Right lobe of liver (tissue), 4 donors: ENCODE measurements around the gene KSR2.

Experiments used
- POLR2A ChIP-seq: fragments of 450-650 bp; IDR thresholded peaks from one replicate; pipeline ENCODE4 v1.6.1; 2017; ENCODE audit warnings: antibody characterized with exemption, mild to moderate bottlenecking
- TF ChIP-seq, protein P1 (sequence below), 4 donors: fragments of 200-600 bp in 3 of 4; fragments of 450-650 bp in 1 of 4; IDR thresholded peaks; one replicate each; pipeline versions ENCODE4 v1.5.1 to v1.8.0; 2016 to 2022; ENCODE audit warnings: antibody characterized with exemption in 4 of 4, mild to moderate bottlenecking in 2 of 4
- donor health status: DM: no; HTN: no; CAD: no.
- donor health status: DM: no; HTN: no; CAD: no.
- donor health status: DM: no; HTN: yes; CAD: no.

DNA sequence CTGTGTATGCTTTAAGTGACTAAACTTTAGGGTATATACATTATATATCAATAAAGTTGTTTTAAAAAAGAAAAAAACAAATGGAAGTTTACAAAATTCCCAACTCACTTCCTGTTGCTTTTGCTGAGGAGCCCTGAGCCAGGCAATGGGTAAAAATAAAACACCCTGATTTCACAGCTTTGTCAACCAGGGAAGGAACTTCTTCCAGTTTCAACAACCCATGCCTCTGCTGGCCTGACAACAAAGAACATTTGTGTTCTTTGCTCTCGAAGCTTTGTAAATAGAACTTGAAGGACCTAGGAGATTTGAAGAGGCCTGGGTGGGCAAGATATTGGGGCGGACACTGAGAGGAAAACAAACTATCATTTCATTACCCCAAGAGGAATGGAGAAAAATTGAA, 466.2 kb downstream of the KSR2 start:
- TF ChIP-seq, protein P1, sequence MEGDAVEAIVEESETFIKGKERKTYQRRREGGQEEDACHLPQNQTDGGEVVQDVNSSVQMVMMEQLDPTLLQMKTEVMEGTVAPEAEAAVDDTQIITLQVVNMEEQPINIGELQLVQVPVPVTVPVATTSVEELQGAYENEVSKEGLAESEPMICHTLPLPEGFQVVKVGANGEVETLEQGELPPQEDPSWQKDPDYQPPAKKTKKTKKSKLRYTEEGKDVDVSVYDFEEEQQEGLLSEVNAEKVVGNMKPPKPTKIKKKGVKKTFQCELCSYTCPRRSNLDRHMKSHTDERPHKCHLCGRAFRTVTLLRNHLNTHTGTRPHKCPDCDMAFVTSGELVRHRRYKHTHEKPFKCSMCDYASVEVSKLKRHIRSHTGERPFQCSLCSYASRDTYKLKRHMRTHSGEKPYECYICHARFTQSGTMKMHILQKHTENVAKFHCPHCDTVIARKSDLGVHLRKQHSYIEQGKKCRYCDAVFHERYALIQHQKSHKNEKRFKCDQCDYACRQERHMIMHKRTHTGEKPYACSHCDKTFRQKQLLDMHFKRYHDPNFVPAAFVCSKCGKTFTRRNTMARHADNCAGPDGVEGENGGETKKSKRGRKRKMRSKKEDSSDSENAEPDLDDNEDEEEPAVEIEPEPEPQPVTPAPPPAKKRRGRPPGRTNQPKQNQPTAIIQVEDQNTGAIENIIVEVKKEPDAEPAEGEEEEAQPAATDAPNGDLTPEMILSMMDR (IDR thresholded peaks at IDR 0.05), result no peak
- no peak for TF ChIP-seq POLR2A
